ENCODE results near the gene PAPOLA.

Gene PAPOLA

DNA sequence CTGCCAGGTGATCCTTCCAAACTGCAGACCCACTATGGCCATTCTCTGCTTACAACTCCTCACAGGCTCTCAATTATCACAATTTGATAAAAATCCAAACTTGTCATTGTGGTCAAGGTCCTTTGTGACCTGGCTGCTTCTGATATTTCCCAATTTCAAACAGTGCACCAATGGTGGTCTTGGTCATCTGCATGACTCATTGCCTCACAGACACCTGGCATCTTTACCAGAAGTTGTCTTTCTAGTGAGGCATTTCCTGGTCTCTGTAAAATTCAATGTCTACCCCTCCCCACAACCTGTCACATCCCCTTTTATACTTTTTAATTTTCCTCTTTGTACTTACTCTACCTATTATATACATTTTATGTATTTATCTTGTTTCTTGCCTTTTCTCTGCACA, 17.8 kb upstream of the PAPOLA start:
- H3K4me3 ChIP-seq (ENCODE audit: low read depth, low read length) = no peak overlapping the region
- TF ChIP-seq CTCF (IDR thresholded peaks at IDR 0.05; ENCODE audit: low read depth, low read length) = no peak
- no peak for DNase-seq (ENCODE audit: low read depth, low spot score)
- in situ Hi-C loops (cut with HindIII; ENCODE audit: low sequenced_read_pairs) = no loop called here

DNA sequence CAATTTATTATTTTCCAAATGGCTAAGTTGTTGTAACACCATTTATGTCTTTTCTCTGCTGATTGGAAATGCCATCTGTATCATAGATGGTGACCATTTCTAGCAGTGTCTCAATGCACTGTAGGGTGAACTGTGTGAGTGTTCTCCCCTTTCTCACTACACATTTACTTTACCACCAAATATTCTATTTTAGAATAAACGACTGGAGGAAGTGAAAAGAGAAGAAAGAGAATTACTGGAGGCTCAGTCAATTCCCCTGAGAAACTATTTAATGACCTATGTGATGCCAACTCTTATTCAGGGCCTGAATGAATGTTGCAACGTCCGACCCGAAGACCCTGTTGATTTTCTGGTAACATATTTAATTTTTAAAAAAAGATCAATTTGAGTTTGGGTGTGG, 15.5 kb upstream of the PAPOLA start:
- in situ Hi-C loops (cut with HindIII; ENCODE audit: low sequenced_read_pairs) = no loop called here
- no peak for TF ChIP-seq CTCF (IDR thresholded peaks at IDR 0.05; ENCODE audit: low read depth, low read length)

GRCh38 chr14:96489327-96489726, 12.9 kb upstream of the PAPOLA start:
- H3K4me3 ChIP-seq (ENCODE audit: low read depth, low read length) = no peak overlapping the region
- no peak for DNase-seq (ENCODE audit: low read depth, low spot score)
- no peak for TF ChIP-seq CTCF (IDR thresholded peaks at IDR 0.05; ENCODE audit: low read depth, low read length)
- in situ Hi-C loops (cut with HindIII; ENCODE audit: low sequenced_read_pairs) = no loop called here

More for the DNA sequence above, 15.5 kb upstream of the PAPOLA start:
- DNase-seq (ENCODE audit: low read depth, low spot score) = no peak
- no peak overlapping the region for H3K4me3 ChIP-seq (ENCODE audit: low read depth, low read length)

- in situ Hi-C loops (cut with HindIII; ENCODE audit: low sequenced_read_pairs) = no loop called here
- DNase-seq (ENCODE audit: low read depth, low spot score) = no peak
- H3K4me3 ChIP-seq (ENCODE audit: low read depth, low read length) = no peak overlapping the region
- no peak for TF ChIP-seq CTCF (IDR thresholded peaks at IDR 0.05; ENCODE audit: low read depth, low read length)
These were observed 9.0 kb upstream of the PAPOLA start for GRCh38 chr14:96493178-96493577.

GRCh38 chr14:96494331-96494730, 7.9 kb upstream of the PAPOLA start:
- in situ Hi-C loops (cut with HindIII; ENCODE audit: low sequenced_read_pairs) = no loop called here
- no peak for TF ChIP-seq CTCF (IDR thresholded peaks at IDR 0.05; ENCODE audit: low read depth, low read length)
- no peak overlapping the region for H3K4me3 ChIP-seq (ENCODE audit: low read depth, low read length)
- DNase-seq (ENCODE audit: low read depth, low spot score) = no peak

DNA sequence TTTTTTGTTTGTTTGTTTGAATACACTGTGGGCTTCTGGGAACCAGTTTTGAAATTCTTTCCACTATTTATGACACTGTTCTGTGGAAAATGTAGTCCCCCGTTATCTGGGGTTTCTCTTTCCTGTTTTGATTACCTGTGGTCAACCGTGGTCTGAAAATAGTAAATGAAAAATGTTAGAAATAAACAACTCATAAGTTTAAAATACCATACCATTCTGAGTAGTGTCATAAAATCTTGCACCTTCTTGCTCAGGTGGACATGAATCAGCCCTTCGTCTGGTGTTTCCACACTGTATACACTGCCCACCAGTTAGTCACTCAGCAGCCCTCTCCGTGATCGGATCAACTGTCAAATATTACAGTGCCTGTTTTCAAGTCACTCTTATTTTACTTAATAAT, 5.1 kb upstream of the PAPOLA start:
- no peak for TF ChIP-seq CTCF (IDR thresholded peaks at IDR 0.05; ENCODE audit: low read depth, low read length)
- H3K4me3 ChIP-seq (ENCODE audit: low read depth, low read length) = no peak overlapping the region
- in situ Hi-C loops (cut with HindIII; ENCODE audit: low sequenced_read_pairs) = no loop called here
- no peak for DNase-seq (ENCODE audit: low read depth, low spot score)

- DNase-seq (ENCODE audit: low read depth, low spot score) = no peak
- no peak overlapping the region for H3K4me3 ChIP-seq (ENCODE audit: low read depth, low read length)
- no peak for TF ChIP-seq CTCF (IDR thresholded peaks at IDR 0.05; ENCODE audit: low read depth, low read length)
- in situ Hi-C loops (cut with HindIII; ENCODE audit: low sequenced_read_pairs) = no loop called here
These were observed 4.6 kb upstream of the PAPOLA start for GRCh38 chr14:96497586-96497985.

All from astrocyte of the spinal cord (primary cell).